Activated naive CD4-positive, alpha-beta T cell treated with Interleukin-2 at 50 U/mL for 16 hours (primary cell): Measurements from ENCODE around the gene PPP1R9A.
"Not testable (repeated sequence)": the region's sequence is repeated elsewhere in the genome, so short reads cannot be mapped to it uniquely, and the experiment has no call there.

Experiments used
- DNase-seq: peaks from one replicate; pipeline ENCODE4 v3.0.0-alpha.2; 2020

Gene PPP1R9A

DNA sequence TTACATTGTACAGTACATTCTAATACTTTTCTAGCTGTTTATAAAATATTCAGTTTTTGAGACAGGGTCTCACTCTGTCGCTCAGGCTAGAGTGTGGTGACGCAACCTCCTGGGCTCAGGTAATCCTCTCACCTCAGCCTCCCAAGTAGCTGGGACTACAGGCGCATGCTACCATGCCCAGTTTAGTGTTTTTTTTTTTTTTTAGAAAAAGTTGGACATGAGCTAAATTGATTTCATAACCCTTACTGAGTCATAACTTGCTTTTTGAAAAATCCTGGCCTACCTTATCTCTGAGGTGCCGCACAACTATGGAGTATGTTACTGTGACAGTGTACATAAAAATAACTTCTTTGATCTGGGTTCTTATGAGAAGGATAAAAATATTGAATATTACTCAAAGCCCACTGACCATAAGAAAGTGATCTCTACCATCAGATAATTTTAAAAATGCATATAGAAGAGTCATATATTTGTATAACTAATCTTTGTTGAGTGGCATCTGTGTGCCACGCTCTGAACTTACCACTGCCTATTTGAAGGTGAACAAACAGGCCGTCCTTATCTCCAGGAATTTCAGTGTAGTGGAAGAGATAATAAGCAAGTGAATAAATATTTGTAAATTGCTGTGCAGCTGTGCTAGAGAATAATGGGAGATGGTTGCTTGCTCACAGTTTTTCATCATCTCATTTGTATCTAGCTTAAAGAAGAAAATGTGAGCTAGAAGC lies 73.2 kb downstream of the PPP1R9A start:
- DNase-seq = no peak

DNA sequence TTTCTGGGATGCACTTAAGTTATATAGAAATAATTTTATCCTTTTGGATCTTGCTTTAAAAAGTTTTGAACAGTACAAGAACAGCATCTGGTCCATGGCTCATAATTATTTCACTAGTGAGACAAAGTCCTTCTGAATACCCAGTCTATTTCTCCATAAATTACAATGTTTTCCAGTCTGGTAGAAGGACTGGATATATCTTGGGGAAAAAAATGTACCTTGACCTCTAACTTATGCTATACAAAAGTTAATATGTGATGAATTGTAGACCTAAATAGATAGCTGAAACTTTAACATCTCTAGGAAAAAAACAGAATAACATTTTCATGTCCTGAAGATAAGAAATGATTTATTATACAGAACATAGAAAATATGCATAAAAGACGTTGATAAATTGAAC lies 88.5 kb downstream of the PPP1R9A start:
- DNase-seq = no peak

DNA sequence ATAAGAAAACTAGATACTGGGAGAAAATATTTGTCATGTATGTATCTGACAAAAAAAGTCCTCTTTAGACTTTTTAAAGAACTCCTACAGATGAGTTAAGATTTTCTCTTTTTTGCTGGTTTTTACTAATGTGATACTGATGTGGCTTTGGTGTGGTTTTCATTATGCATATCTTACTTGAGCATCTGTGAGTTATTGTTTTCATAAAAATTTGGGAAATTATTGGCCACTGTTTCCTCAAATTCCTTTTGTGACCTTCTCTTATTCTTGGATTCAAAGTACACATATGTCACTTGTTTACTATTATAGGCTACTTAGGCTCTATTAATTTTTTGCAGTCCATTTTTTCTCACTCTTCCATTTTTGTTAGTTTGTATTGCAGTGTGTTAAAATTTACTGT lies 89.0 kb downstream of the PPP1R9A start:
- DNase-seq = no peak

DNA sequence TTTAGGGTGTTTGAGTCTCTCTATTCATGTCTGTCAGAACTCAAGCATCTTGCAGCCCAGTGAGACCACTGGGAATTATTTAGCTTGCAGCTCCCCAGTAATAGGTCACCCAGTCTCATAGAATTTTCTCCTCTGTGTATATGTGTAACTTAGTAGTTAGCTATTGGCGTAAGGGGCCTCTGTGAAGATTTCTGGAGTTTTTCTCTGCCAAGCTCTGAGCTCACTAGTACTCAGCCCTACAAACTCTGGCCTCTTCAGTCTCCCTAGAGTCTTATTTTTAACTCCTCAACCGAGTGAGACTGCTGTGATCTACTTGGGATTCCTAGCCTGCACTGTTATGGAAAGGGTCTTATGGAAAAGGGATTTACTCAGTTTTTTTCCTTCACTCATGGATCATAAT lies 90.2 kb downstream of the PPP1R9A start:
- no peak for DNase-seq

DNA sequence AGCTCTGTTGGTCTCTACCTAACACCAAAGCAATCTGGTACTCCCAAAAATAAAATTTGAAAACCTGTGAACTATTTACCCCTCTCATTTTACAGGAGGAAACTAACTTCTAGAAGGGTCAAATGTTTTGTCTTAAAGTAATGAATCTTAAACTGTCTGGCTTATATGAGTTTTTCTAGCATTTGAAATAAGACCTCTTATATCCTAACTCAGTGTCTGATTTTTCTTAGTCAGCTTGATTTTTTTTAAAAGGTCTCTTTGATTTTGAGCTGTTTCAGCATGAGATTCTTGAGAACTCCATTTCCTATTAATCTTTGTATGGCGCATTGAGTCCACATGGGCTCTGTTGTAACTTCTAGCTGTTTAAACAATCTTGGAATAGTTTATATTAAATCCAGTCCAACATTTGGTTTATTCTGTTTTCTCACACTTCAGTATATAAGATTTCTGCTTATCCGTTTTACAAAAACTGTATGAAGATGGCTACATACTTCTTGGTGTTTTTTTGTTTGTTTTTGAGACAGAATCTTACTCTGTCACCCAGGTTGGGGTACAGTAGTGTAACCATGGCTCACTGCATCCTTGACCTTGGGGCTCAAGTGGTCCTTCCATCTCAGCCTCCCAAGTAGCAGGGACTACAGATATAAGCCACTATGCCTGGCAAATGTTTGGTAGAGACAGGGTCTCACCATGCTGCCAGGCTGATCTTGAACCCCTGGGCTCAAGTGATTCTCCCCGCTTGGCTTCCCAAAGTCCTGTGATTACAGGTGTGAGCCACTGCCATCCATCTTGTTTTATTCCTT lies 91.1 kb downstream of the PPP1R9A start:
- no peak for DNase-seq

DNA sequence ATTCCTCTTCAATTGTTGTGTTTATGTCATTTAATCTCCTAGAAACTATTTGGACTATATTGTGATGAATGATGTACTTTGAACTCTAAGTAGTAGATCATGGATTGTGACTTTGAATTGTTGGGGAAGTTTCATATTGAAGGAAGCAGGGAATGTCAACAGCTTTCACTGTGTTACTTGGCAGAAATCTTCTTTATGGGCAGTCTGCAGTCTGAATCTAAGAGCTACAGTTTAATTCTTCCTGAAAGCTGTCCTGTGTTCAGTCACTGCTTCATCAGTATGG lies 91.6 kb downstream of the PPP1R9A start:
- no peak for DNase-seq

DNA sequence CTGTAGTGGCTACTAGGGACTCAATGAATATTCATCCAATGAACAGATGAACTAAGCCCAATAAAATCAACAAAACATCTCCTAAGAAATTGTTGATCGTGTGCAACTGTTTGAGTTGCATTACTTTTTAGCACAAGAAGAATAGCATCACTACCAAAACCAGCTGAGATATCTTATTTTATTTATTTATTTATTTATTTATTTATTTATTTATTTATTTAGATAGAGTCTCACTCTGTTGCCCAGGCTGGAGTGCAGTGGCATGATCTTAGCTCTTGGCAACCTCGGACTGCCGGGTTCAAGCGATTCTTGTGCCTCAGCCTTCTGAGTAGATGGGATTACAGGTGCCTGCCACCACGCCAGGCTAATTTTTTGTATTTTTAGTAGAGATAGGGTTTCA lies 92.2 kb downstream of the PPP1R9A start:
- DNase-seq = not testable (repeated sequence)

DNA sequence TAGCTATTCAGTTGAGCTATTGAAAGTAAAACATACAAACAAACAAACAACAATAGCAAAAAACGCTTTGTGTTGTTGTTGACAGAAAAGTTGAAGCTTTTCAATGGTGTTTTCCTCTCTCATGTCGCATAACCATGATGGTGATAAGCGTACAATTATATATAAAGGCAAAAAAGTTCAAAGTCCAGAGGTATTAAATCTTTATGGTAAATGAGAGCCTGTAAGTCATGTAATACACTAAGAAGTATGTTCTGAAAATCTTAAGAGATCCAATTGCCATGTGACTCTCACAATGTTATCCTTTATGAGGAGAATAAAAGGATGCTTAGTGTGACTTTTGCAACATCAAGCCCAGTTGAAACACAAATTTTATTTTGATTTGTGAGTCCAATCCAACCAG lies 93.9 kb downstream of the PPP1R9A start:
- no peak for DNase-seq

DNA sequence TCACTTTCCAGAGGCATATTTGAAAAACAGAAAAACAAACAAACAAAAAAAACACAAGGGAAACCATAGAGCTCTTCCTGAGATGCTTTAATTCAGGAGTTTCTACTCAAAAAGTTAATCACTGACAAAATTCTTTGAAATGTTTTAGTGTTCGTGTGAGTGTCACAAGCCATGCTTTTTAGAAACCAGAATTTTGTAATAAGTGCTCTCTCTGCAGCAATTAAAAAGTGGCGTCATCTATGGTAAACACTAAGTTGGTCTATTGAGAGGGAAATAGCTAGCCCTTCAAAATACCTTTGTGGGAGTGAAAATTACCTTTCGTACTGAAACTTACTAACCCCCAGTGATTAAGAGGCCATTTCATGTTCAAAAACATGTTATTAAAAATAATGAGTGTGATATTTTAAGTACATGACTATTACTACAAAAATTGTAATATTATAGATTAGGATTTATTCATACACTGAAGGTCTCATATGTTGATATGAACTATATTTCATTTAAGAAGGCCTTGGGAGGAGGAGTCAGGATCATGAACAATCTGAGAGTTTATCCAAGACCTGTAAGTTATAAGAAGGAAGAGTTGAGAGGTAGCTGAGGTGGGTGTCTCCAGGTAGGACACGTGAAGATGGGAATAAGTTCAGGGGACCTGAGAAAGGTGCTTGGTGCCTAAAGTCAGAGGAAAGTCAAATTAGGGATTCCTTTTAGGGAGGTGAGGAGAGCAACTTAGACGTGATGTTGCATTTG lies 94.6 kb downstream of the PPP1R9A start:
- no peak for DNase-seq

DNA sequence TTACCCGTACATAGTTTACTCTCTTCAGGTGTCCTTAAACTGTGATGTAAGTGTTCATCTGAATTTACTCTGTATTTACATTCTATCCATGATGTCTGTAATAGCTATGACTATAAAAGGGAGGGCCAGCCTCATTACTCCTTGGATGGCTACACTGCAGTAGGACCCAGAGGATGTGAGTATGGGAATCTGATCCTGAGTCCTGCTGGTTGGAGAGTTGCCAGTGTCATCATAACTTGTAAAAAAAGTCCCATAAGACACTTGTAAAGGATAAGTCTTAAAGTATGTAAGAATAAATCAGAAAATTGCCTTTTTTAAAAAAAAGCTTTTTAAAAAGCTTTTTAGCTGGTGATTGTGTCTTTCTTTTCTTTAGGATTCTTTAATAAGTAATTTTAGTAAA lies 95.4 kb downstream of the PPP1R9A start:
- no peak for DNase-seq

DNA sequence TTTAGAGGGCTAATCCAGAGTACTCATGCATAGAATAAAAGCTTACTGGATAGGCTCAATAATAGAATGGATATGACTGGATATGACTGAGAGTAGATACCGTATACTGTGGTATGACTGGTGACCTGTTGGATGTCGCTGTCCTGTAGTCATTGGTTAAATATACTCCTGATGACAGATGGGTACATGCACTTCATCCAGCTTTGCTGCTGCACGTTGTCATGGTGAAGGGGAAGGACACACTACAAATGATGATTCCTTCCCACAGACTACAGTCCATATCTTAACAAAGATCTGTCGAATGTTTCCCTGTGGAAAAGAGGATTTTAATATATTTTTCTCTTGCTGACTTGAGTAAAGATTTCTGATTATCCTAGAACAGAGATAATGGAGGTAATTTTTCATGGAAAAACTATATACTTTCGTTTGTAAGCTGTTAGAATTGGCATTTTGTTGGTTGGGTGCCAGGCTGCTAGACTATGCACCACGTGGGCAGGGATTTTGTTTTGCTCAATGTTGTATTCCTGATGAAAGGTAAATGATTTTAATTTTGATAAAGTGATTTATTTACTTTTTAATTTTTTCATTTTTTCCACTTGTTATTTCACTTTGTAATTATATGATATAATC lies 97.3 kb downstream of the PPP1R9A start:
- no peak for DNase-seq

DNA sequence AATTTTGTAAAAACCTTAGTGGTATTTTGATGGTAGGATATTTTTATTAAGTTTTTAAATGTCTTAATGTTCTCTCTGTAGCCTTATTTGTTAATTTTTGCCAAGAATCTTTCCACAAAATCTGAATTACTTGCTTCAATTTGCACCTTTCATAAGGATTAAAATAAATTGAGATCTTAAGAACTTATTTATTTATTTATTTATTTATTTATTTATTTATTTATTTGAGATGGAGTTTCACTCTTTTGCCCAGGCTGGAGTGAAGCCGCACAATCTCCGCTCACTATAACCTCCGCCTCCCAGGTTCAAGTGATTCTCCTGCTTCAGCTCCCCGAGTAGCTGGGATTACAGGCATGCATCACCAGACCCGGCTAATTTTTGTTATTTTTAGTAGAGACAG lies 98.6 kb downstream of the PPP1R9A start:
- no peak for DNase-seq

DNA sequence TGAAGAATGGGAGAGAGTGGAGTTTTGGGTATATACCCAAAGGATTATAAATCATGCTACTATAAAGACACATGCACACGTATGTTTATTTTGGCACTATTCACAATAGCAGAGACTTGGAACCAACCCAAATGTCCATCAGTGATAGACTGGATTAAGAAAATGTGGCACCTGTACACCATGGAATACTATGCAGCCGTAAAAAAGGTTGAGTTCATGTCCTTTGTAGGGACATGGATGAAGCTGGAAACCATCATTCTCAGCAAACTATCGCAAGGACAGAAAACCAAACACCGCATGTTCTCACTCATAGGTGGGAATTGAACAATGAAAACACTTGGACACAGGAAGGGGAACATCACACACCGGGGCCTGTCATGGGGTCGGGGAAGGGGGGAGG lies 101.4 kb downstream of the PPP1R9A start:
- not testable (repeated sequence) for DNase-seq

DNA sequence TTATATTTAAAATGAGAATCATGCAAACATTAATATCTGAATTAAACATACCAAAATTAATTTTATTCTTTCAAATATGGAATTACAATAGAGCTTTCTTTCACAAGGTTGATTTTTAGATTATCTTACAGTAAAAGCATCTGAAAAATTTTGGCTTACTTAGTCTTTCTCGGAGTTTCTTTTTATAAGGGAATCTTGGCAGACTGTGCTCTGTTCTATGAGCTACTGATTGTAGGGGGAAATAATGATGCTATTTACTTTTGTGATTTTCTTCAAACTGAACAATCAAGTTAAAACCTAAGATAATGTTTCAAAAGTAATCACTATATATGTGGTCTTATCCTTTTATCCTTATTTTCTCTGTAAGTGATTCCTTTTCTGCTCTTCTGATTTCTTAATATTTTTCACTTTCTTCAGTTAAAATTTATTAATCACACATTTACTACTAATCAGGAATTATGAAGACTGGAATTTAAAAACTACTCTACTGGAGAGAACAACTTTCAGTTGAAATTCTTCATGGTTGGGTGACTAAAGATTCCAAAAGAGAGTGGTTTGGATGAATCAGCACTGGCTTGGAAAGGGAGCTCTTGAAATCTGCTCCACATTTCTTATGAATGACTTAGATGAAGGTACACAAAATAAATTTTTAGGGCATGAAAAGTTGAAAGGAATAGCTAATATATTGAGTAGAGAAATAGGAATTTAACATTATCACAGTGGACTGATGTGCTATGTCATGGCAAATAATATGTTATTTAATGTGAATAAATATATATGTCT lies 103.9 kb downstream of the PPP1R9A start:
- DNase-seq = no peak

DNA sequence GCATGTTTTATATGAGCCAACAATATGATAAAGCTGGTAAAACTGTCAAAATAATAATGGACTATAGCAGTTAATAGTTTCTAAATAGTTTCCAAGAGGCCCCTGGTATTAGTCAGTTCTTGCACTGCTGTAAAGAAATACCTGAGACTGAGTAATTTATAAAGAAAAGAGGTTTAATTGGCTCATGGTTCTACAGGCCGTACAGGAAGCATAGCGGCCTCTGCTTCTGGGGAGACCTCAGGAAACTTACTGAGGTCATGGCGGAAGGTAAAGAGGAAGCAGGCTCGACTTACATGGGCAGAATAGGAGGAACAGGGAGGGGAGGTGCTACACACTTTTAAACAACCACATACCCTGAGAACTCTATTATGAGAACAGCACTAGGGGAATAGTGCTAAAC lies 104.6 kb downstream of the PPP1R9A start:
- no peak for DNase-seq

DNA sequence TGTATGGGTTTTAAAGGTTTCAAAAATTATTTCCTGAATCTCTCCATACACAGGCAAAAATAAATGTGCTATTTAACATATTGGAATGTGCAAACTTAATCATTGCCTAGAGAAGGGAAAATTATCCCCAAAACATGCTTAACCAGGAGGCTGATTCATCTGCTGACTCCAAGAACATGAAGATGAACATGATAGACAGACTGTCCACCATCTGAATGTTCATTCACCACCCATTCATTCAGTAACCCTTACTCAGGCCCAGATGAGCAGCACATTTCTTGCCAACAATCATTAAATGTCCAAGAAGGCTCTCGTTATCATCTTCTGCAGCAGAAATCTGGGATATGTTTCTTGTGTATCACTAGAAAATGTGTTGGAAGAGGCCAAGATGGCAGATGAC lies 110.6 kb downstream of the PPP1R9A start:
- DNase-seq = no peak

DNA sequence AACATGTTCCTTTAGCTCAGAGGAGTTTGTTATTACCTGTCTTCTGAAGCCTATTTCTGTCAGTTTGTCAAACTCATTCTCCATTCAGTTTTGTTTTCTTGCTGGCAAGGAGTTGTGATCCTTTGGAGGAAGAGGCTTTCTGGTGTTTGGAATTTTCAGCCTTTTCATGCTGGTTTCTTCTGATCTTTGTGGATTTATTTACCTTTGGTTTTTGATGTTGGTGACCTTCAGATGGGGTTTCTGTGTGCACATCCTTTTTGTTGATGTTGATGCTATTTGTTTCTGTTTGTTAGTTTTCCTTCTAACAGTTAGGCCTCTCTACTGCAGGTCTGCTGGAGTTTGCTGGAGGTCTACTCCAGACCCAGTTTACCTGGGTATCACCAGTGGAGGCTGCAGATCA lies 118.6 kb downstream of the PPP1R9A start:
- no peak for DNase-seq

DNA sequence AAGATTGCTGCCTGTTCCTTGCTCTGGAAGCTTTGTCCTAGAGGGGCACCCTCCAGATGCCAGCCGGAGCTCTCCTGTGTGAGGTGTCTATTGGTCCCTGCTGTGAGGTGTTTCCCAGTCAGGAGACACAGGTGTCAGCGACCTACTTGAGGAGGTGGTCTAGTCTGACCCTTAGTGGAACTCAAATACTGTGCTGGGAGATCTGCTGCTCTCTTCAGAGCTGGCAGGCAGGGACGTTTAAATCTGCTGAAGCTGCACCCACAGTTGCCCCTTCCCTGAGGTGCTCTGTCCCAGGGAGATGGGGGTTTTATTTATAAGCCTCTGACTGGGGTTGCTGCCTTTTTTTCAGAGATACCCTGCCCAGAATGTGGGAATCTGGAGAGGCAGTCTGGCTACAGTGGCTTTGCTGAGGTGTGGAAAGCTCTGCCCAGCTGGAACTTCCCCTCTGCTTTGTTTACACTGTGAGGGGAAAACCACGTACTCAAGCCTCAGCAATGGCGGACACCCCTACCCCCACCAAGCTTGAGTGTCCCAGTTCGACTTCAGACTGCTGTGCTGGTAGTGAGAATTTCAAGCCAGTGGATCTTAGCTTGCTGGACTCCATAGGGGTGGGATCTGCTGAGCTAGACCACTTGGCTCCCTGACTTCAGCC lies 119.2 kb downstream of the PPP1R9A start:
- no peak for DNase-seq

DNA sequence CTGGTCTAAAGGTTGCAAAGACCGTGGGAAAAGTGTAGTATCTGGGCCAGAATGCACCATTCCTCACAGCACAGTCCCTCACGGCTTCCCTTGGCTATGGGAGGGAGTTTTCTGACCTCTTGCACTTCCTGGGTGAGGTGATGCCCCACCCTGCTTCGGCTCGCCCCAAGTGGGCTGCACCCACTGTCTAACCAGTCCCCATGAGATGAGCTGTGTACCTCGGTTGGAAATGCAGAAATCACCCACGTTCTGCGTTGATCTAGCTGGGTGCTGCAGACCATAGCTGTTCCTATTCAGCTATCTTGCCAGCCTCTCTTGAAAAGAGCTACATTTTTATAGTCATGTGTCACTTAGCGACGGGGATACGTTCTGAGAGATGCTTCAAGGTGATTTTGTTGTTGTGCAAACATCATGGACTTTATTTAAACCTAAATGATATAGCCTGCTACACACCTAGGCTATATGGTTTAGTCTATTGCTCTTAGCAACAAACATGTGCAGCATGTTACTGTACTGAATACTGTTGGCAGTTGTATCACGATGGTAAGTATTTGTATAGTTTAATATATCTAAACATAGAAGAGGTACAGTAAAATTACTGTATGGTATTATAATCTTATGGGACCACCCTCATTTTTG lies 120.0 kb downstream of the PPP1R9A start:
- DNase-seq = no peak

DNA sequence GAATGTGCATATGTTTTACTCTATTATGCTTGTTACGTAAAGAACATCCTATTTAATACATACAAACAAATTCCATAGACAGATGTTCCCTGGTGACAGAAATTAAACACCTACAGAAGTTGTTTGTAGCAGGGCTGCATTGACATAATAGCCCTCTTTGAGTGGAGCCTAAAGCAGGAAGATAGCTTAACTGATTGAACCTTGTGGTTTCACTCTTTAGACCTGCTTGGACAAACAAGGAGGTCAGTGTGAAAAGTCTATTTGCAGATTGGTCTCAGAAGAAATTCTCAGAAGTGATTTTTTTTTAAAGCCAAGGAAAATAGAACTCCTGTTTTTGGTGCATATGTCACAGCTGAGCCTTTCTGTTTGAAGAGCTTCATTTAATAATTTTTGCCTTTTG lies 121.3 kb downstream of the PPP1R9A start:
- DNase-seq = no peak

DNA sequence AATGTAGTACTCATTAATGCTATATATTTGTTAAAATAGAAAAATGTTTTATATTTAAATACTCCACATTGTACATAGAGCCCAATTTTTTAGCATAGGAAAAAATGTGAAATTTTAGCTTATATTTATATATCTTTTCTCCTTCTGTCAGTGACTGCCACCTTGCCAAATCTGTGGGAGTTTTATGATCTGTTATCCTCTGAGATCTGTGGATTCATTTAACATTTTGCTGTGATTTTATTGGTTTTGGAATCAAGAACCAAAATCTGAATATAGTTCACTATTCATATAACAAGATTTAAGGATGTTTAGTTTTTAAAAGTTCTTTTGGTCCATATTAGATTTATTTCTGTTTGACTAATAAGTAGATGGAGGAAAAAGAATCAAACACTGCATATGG lies 127.9 kb downstream of the PPP1R9A start:
- DNase-seq = no peak

DNA sequence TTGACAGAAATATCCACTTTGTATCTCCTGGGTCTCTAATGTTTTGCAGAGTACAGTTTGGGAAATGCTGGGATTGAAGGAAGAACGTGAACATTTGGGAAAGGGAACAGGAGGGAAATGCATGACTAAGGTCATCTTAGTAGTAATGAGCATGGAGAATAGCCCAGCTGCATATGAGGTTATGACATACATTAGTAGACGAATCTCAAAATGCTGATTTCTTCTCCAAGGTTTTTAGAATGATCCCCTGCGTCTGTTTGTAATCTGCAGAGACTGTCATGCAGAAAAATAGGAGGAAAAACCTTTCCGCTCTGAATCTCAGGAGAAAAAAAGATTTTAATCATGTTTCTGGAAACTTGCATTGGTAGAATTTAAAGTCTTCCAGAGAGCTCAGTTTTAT lies 133.6 kb downstream of the PPP1R9A start:
- DNase-seq = no peak
